ENCODE data around the gene ZFAND5.

Gene ZFAND5

DNA sequence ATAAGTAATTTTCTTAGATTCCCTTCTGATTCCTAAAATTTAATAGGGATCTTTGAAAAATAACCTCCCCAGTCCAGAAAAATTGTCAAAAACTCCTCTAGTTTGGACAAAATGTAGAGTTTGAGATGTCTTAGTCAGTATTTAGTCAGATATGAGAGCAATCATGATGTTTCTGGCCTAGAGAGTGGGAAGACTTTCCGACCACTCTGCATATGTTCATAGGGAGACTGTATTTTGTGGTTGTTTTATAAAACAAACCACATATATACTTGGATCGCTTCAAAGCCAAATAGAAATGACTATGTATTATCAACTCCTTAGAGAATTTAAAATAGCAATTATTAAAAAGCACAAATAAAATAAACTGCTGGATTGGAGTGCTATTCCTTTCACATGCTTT, 15.8 kb downstream of the ZFAND5 start:
- H3K79me2 ChIP-seq (ENCODE audit: insufficient read depth, low read length): no peaks in the 10 kb centered on the region
- H3K27ac ChIP-seq (ENCODE audit: low read depth, low read length): no peak overlapping the region
- H3K4me2 ChIP-seq (ENCODE audit: low read depth, low read length, poor library complexity, severe bottlenecking): no peak overlapping the region
- H3K36me3 ChIP-seq (ENCODE audit: low read length): peaks cover 7% of the 10 kb centered on the region; the same call in 1 of the 2 replicates
- no peaks in the 10 kb centered on the region for H3K9me2 ChIP-seq (replicated peaks; ENCODE audit: insufficient read depth, low read length)
- no peak overlapping the region for H3K4me3 ChIP-seq (ENCODE audit: insufficient read depth, low read length, poor library complexity, severe bottlenecking)
- no peak overlapping the region for H2AFZ ChIP-seq (ENCODE audit: low read depth, low read length, severe bottlenecking)
- H3K27me3 ChIP-seq (ENCODE audit: low read length): no peaks in the 10 kb centered on the region
- H4K20me1 ChIP-seq (ENCODE audit: low read depth, low read length): no peaks in the 10 kb centered on the region
- TF ChIP-seq, protein P1, sequence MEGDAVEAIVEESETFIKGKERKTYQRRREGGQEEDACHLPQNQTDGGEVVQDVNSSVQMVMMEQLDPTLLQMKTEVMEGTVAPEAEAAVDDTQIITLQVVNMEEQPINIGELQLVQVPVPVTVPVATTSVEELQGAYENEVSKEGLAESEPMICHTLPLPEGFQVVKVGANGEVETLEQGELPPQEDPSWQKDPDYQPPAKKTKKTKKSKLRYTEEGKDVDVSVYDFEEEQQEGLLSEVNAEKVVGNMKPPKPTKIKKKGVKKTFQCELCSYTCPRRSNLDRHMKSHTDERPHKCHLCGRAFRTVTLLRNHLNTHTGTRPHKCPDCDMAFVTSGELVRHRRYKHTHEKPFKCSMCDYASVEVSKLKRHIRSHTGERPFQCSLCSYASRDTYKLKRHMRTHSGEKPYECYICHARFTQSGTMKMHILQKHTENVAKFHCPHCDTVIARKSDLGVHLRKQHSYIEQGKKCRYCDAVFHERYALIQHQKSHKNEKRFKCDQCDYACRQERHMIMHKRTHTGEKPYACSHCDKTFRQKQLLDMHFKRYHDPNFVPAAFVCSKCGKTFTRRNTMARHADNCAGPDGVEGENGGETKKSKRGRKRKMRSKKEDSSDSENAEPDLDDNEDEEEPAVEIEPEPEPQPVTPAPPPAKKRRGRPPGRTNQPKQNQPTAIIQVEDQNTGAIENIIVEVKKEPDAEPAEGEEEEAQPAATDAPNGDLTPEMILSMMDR (IDR thresholded peaks at IDR 0.05; ENCODE audit: insufficient read depth, low read length, poor library complexity, severe bottlenecking): no peak
- no peak for TF ChIP-seq EZH2phosphoT487 (conservative IDR thresholded peaks at IDR 0.05; ENCODE audit: low read length)
- peaks cover 25% of the 10 kb centered on the region; the same call in 1 of the 2 replicates for H3F3A ChIP-seq (ENCODE audit: insufficient read depth)
- H3K9ac ChIP-seq (ENCODE audit: low read length): no peak overlapping the region
- no peaks in the 10 kb centered on the region for H3K9me3 ChIP-seq (ENCODE audit: insufficient read depth, low read length)

GRCh38 chr9:72346333-72346732, 18.7 kb downstream of the ZFAND5 start:
- Histone ChIP-seq H3K4me3 (ENCODE audit: insufficient read depth, low read length, poor library complexity, severe bottlenecking) (no peak overlapping the region), H3F3A (ENCODE audit: insufficient read depth) (peaks cover 19% of the 10 kb centered on the region; the same call in 1 of the 2 replicates), H3K9ac (ENCODE audit: low read length) (no peak overlapping the region), H3K9me2 (replicated peaks; ENCODE audit: insufficient read depth, low read length) (no peaks in the 10 kb centered on the region), H3K36me3 (ENCODE audit: low read length) (no peaks in the 10 kb centered on the region), H4K20me1 (ENCODE audit: low read depth, low read length) (no peaks in the 10 kb centered on the region), H3K27ac (ENCODE audit: low read depth, low read length) (no peak overlapping the region), H3K4me2 (ENCODE audit: low read depth, low read length, poor library complexity, severe bottlenecking) (no peak overlapping the region), H3K79me2 (ENCODE audit: insufficient read depth, low read length) (no peaks in the 10 kb centered on the region), H3K27me3 (ENCODE audit: low read length) (no peaks in the 10 kb centered on the region), H3K9me3 (ENCODE audit: insufficient read depth, low read length) (no peaks in the 10 kb centered on the region), H2AFZ (ENCODE audit: low read depth, low read length, severe bottlenecking) (no peak overlapping the region)
- TF ChIP-seq, protein P1 (IDR thresholded peaks at IDR 0.05; ENCODE audit: insufficient read depth, low read length, poor library complexity, severe bottlenecking): no peak
- TF ChIP-seq EZH2phosphoT487 (conservative IDR thresholded peaks at IDR 0.05; ENCODE audit: low read length): no peak

GRCh38 chr9:72338631-72339030, 26.4 kb downstream of the ZFAND5 start:
- no peaks in the 10 kb centered on the region for H3K27me3 ChIP-seq (ENCODE audit: low read length)
- no peaks in the 10 kb centered on the region for H3F3A ChIP-seq (ENCODE audit: insufficient read depth)
- no peak overlapping the region for H2AFZ ChIP-seq (ENCODE audit: low read depth, low read length, severe bottlenecking)
- H4K20me1 ChIP-seq (ENCODE audit: low read depth, low read length): no peaks in the 10 kb centered on the region
- H3K9me2 ChIP-seq (replicated peaks; ENCODE audit: insufficient read depth, low read length): no peaks in the 10 kb centered on the region
- no peaks in the 10 kb centered on the region for H3K9me3 ChIP-seq (ENCODE audit: insufficient read depth, low read length)
- H3K27ac ChIP-seq (ENCODE audit: low read depth, low read length): no peak overlapping the region
- H3K4me3 ChIP-seq (ENCODE audit: insufficient read depth, low read length, poor library complexity, severe bottlenecking): no peak overlapping the region
- H3K4me2 ChIP-seq (ENCODE audit: low read depth, low read length, poor library complexity, severe bottlenecking): no peak overlapping the region
- no peak for TF ChIP-seq EZH2phosphoT487 (conservative IDR thresholded peaks at IDR 0.05; ENCODE audit: low read length)
- TF ChIP-seq, protein P1 (IDR thresholded peaks at IDR 0.05; ENCODE audit: insufficient read depth, low read length, poor library complexity, severe bottlenecking): no peak
- no peak overlapping the region for H3K9ac ChIP-seq (ENCODE audit: low read length)
- no peaks in the 10 kb centered on the region for H3K79me2 ChIP-seq (ENCODE audit: insufficient read depth, low read length)
- no peaks in the 10 kb centered on the region for H3K36me3 ChIP-seq (ENCODE audit: low read length)
